BE2C (cell line): ENCODE data around the gene PCDHA10.
"Not testable (repeated sequence)": the region's sequence is repeated elsewhere in the genome, so short reads cannot be mapped to it uniquely, and the experiment has no call there.

ENCODE experiments used
- DNase-seq: peaks from one replicate; pipeline ENCODE4 v3.0.0-alpha.2; 2020
- H3K27me3 ChIP-seq: fragments of 250-450 bp; sonication (Bioruptor Pico); 2 replicates; pipeline ENCODE4 v1.5.1; 2020; ENCODE audit warnings: mild to moderate bottlenecking
- H3K36me3 ChIP-seq: fragments of 250-450 bp; sonication (Bioruptor Pico); 2 replicates; pipeline ENCODE4 v1.5.1; 2020; ENCODE audit warnings: mild to moderate bottlenecking
- H3K4me1 ChIP-seq: fragments of 250-450 bp; sonication (Bioruptor Pico); 2 replicates; pipeline ENCODE4 v1.5.1; 2020
- H3K4me3 ChIP-seq: 2 replicates; pipeline ENCODE4 v1.5.1; 2011; ENCODE audit warnings: low read depth, low read length
- H3K9me3 ChIP-seq: fragments of 250-450 bp; sonication (Bioruptor Pico); 2 replicates; pipeline ENCODE4 v1.5.1; 2020
- TF ChIP-seq, protein P1 (sequence below): IDR thresholded peaks from 2 replicates; pipeline ENCODE4 v1.5.1; 2012; ENCODE audit warnings: mild to moderate bottlenecking, low read depth, low read length

PCDHA10 gene

GRCh38 chr5:140822281-140822629 is 33.4 kb upstream of the PCDHA10 start:
- TF ChIP-seq, protein P1, sequence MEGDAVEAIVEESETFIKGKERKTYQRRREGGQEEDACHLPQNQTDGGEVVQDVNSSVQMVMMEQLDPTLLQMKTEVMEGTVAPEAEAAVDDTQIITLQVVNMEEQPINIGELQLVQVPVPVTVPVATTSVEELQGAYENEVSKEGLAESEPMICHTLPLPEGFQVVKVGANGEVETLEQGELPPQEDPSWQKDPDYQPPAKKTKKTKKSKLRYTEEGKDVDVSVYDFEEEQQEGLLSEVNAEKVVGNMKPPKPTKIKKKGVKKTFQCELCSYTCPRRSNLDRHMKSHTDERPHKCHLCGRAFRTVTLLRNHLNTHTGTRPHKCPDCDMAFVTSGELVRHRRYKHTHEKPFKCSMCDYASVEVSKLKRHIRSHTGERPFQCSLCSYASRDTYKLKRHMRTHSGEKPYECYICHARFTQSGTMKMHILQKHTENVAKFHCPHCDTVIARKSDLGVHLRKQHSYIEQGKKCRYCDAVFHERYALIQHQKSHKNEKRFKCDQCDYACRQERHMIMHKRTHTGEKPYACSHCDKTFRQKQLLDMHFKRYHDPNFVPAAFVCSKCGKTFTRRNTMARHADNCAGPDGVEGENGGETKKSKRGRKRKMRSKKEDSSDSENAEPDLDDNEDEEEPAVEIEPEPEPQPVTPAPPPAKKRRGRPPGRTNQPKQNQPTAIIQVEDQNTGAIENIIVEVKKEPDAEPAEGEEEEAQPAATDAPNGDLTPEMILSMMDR = no peak
- DNase-seq = no peak
- Histone ChIP-seq H3K4me3 (no peak overlapping the region), H3K9me3 (no peaks in the 10 kb centered on the region), H3K4me1 (no peaks in the 10 kb centered on the region), H3K27me3 (no peaks in the 10 kb centered on the region), H3K36me3 (no peaks in the 10 kb centered on the region; the same call in none of the 2 replicates)

- DNase-seq, H3K4me1 ChIP-seq, H3K4me3 ChIP-seq, H3K27me3 ChIP-seq, H3K9me3 ChIP-seq, H3K36me3 ChIP-seq: not testable (repeated sequence)
Observed at GRCh38 chr5:140822969-140823368, 32.7 kb upstream of the PCDHA10 start.

- no peaks in the 10 kb centered on the region for H3K9me3 ChIP-seq
- H3K4me1 ChIP-seq = no peaks in the 10 kb centered on the region
- no peaks in the 10 kb centered on the region for H3K27me3 ChIP-seq
- H3K4me3 ChIP-seq = no peak overlapping the region
- H3K36me3 ChIP-seq = no peaks in the 10 kb centered on the region; the same call in none of the 2 replicates
- TF ChIP-seq, protein P1 = no peak
- no peak for DNase-seq
Observed at GRCh38 chr5:140823475-140823874, 32.2 kb upstream of the PCDHA10 start.

DNA sequence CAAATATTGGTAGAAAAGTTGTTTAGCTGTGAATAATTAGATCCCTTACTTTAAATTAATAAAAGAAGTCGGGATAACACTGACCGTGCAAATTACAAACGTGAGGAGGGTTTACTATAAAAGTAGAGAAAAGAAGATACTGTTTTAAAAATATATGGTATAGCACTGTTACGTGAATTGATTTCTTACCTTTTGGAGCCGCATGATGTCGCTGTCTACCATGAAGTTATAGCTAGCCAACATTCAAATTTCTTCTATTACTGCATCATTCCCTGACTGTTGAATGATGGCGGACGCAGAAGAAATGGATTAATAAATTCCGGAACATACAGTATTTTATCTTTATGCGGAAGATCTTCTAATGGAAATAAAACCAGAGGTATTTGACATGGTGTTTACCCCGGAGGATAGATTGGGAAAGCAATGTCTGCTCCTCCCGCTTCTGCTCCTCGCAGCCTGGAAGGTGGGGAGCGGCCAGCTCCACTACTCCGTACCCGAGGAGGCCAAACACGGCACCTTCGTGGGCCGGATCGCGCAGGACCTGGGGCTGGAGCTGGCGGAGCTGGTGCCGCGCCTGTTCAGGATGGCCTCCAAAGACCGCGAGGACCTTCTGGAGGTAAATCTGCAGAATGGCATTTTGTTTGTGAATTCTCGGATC is 27.9 kb upstream of the PCDHA10 start, which contains the start of gene PCDHA6:
PCDHA6 (plus strand) TSS at position 257 of the 658 bp plus-strand sequence; CDS start at position 389, 132 bp downstream.
- H3K4me1 ChIP-seq = no peaks in the 10 kb centered on the region
- no peak within 1 kb of the TSS for H3K4me3 ChIP-seq
- H3K27me3 ChIP-seq = no peaks in the 10 kb centered on the region
- no peaks in the 10 kb centered on the region; the same call in 1 of the 2 replicates for H3K36me3 ChIP-seq
- DNase-seq = no peak
- TF ChIP-seq, protein P1 = no peak
- no peaks in the 10 kb centered on the region for H3K9me3 ChIP-seq

GRCh38 chr5:140828362-140828737 is 27.3 kb upstream of the PCDHA10 start:
- Histone ChIP-seq H3K4me1 (no peaks in the 10 kb centered on the region), H3K9me3 (no peaks in the 10 kb centered on the region), H3K36me3 (no peaks in the 10 kb centered on the region; the same call in 1 of the 2 replicates), H3K27me3 (no peaks in the 10 kb centered on the region), H3K4me3 (no peak overlapping the region)
- TF ChIP-seq, protein P1 = no peak
- no peak for DNase-seq

DNA sequence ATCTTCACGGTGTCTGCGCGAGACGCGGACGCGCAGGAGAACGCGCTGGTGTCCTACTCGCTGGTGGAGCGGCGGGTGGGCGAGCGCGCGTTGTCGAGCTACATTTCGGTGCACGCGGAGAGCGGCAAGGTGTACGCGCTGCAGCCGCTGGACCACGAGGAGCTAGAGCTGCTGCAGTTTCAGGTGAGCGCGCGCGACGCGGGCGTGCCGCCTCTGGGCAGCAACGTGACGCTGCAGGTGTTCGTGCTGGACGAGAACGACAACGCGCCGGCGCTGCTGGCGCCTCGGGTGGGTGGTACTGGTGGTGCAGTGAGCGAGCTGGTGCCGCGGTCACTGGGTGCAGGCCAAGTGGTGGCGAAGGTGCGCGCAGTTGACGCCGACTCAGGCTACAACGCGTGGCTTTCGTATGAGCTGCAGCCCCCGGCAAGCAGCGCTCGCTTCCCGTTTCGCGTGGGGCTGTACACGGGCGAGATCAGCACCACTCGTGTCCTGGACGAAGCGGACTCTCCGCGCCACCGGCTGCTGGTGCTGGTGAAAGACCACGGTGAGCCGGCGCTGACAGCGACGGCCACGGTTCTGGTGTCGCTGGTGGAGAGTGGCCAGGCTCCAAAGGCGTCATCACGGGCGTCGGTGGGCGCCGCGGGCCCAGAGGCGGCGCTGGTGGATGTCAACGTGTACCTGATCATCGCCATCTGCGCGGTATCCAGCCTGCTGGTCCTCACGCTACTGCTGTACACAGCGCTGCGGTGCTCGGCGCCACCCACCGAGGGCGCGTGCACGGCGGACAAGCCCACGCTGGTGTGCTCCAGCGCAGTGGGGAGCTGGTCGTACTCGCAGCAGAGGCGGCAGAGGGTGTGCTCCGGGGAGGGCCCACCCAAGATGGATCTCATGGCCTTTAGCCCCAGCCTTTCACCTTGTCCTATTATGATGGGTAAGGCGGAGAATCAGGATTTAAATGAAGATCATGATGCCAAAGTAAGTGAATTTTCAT is 25.9 kb upstream of the PCDHA10 start:
- not testable (repeated sequence) for H3K27me3 ChIP-seq, H3K36me3 ChIP-seq, DNase-seq, H3K9me3 ChIP-seq, H3K4me3 ChIP-seq, H3K4me1 ChIP-seq

GRCh38 chr5:140833993-140834392 is 21.7 kb upstream of the PCDHA10 start, which contains the start of gene PCDHA7:
PCDHA7 (plus strand) TSS chr5:140834269; CDS start chr5:140834384, 115 bp downstream.
- no peaks in the 10 kb centered on the region for H3K4me1 ChIP-seq
- no peaks in the 10 kb centered on the region for H3K9me3 ChIP-seq
- H3K4me3 ChIP-seq = no peak within 1 kb of the TSS
- no peaks in the 10 kb centered on the region for H3K36me3 ChIP-seq
- H3K27me3 ChIP-seq = no peaks in the 10 kb centered on the region
- DNase-seq = no peak
- TF ChIP-seq, protein P1 = no peak

DNA sequence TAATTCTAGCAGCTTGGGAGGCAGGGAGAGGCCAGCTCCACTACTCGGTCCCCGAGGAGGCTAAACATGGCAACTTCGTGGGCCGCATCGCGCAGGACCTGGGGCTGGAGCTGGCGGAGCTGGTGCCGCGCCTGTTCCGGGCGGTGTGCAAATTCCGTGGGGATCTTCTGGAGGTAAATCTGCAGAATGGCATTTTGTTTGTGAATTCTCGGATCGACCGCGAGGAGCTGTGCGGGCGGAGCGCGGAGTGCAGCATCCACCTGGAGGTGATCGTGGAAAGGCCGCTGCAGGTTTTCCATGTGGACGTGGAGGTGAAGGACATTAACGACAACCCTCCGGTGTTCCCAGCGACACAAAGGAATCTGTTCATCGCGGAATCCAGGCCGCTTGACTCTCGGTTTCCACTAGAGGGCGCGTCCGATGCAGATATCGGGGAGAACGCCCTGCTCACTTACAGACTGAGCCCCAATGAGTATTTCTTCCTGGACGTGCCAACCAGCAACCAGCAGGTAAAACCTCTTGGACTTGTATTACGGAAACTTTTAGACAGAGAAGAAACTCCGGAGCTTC is 21.2 kb upstream of the PCDHA10 start:
- not testable (repeated sequence) for H3K36me3 ChIP-seq, H3K9me3 ChIP-seq, DNase-seq, H3K4me3 ChIP-seq, H3K27me3 ChIP-seq, H3K4me1 ChIP-seq
